Nephron (organoid): ENCODE data around the gene OSBPL3.

ENCODE experiments used
- H3K27ac Mint-ChIP-seq, 3 experiments: 2 replicates each; pipeline ENCODE4 v1.8.0; 2020; ENCODE audit warnings: mixed read lengths in 3 of 3, mild to moderate bottlenecking in 2 of 3, moderate library complexity in 1 of 3
- H3K27me3 Mint-ChIP-seq: 2 replicates; pipeline ENCODE4 v1.8.0; 2021; ENCODE audit warnings: low read depth, mild to moderate bottlenecking, moderate library complexity, mixed read lengths
- H3K36me3 Mint-ChIP-seq: 2 replicates; pipeline ENCODE4 v1.8.0; 2020; ENCODE audit warnings: low read depth, mixed read lengths
- H3K4me1 Mint-ChIP-seq: 2 replicates; pipeline ENCODE4 v1.8.0; 2020; ENCODE audit warnings: mixed read lengths
- H3K4me3 Mint-ChIP-seq, 3 experiments: 2 replicates each; pipeline ENCODE4 v1.8.0; 2020; ENCODE audit warnings: mild to moderate bottlenecking in 3 of 3, mixed read lengths in 3 of 3, moderate library complexity in 2 of 3
- H3K9me3 Mint-ChIP-seq: 2 replicates; pipeline ENCODE4 v1.8.0; 2020; ENCODE audit warnings: mixed read lengths
- TF ChIP-seq, protein P1 (sequence below), 3 experiments: fragments of 200-600 bp; sonication (generic); IDR thresholded peaks; one replicate each; pipeline ENCODE4 v1.5.0; 2021; ENCODE audit warnings: antibody characterized with exemption in 3 of 3; ENCODE audit not compliant: unreplicated experiment in 3 of 3

The OSBPL3 gene

DNA sequence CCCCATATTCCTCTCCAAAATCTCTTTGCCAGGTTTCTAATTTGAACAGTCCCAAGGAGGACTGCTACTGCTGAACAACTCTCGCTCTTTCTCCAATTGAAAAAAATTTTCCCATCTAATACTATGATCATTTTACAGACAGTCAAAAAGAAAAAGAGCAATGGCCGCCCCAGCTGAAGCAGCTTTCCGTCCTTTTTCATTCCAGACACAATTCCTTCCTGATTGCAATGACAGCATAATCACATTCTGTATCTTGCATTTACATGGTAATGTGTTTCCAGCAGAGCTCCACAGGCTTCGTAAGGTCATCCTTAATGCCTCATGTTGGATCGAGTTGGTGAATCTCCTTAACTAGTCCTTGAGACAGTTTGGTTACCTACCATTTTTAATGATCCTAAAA is 177.7 kb downstream of the OSBPL3 start:
- H3K9me3 Mint-ChIP-seq: no peaks in the 10 kb centered on the region
- H3K27me3 Mint-ChIP-seq: no peaks in the 10 kb centered on the region
- H3K4me3 Mint-ChIP-seq: no peak overlapping the region
- peaks cover 7% of the 10 kb centered on the region for H3K36me3 Mint-ChIP-seq
- no peaks in the 10 kb centered on the region for H3K4me1 Mint-ChIP-seq
- TF ChIP-seq, protein P1, sequence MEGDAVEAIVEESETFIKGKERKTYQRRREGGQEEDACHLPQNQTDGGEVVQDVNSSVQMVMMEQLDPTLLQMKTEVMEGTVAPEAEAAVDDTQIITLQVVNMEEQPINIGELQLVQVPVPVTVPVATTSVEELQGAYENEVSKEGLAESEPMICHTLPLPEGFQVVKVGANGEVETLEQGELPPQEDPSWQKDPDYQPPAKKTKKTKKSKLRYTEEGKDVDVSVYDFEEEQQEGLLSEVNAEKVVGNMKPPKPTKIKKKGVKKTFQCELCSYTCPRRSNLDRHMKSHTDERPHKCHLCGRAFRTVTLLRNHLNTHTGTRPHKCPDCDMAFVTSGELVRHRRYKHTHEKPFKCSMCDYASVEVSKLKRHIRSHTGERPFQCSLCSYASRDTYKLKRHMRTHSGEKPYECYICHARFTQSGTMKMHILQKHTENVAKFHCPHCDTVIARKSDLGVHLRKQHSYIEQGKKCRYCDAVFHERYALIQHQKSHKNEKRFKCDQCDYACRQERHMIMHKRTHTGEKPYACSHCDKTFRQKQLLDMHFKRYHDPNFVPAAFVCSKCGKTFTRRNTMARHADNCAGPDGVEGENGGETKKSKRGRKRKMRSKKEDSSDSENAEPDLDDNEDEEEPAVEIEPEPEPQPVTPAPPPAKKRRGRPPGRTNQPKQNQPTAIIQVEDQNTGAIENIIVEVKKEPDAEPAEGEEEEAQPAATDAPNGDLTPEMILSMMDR (IDR thresholded peaks at IDR 0.05; ENCODE audit: unreplicated experiment in 3 of 3): no peak
- no peak overlapping the region for H3K27ac Mint-ChIP-seq

DNA sequence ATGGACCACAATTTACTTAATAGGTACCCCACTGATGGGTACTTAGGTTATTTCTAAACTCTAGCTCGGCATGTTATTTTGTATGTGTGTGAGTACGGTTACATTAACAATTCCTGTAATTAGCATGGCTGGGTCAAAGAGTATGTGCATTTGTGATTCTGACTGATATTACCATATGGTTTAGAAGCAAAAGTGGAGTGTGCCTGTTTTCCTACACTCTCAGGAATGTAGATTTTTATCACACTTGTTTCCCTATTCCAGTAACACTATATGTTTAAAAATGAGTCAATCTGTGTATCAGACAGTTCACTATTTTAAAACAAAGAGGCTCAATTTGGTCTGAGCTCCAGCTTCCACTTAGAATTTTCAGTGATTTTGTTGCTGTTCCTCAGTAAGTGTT is 178.1 kb downstream of the OSBPL3 start:
- Mint-ChIP-seq H3K27me3 (no peaks in the 10 kb centered on the region), H3K9me3 (no peaks in the 10 kb centered on the region), H3K27ac (no peak overlapping the region), H3K36me3 (peaks cover 7% of the 10 kb centered on the region), H3K4me3 (no peak overlapping the region), H3K4me1 (no peaks in the 10 kb centered on the region)
- TF ChIP-seq, protein P1 (IDR thresholded peaks at IDR 0.05; ENCODE audit: unreplicated experiment in 3 of 3): no peak

DNA sequence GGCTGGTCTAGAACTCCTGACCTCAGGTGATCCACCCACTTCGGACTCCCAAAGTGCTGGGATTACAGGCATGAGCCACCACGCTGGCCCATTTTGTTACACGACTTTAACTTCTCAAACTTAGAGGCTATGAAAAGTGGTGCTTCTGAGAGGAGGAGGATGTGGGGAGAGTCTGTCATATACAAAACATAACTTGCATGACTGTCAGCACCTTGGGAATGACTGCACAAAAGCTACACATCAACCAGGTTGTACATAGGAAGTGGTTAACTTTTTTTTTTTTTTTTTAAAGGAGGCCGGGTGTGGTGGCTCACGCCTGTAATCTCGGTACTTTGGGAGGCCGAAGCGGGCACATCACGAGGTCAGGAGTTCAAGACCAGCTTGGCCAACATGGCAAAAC is 179.3 kb downstream of the OSBPL3 start:
- Mint-ChIP-seq H3K9me3 (no peaks in the 10 kb centered on the region), H3K4me1 (no peaks in the 10 kb centered on the region), H3K27me3 (no peaks in the 10 kb centered on the region), H3K4me3 (no peak overlapping the region), H3K36me3 (peaks cover 7% of the 10 kb centered on the region), H3K27ac (no peak overlapping the region)
- TF ChIP-seq, protein P1 (IDR thresholded peaks at IDR 0.05; ENCODE audit: unreplicated experiment in 3 of 3): no peak

DNA sequence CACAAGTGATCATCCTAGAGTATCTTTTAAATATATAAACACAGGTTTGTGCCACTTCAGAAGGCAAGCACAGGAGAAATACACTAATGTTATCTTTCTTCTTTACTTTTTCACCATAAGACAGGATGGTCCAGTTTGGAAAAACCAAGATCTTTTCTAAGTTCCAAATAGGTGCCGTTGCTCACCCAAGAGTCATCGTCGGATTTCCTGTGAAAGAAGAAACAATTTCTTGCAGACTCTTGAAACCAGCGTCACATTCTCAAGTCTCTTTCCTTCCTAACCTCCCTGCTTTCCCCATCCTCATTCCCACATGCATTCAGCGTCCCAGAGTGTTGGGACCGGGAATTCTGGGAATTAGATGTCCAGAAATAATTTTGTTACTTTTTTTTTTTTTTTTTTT is 179.9 kb downstream of the OSBPL3 start:
- H3K4me3 Mint-ChIP-seq: no peak overlapping the region
- TF ChIP-seq, protein P1 (IDR thresholded peaks at IDR 0.05; ENCODE audit: unreplicated experiment in 3 of 3): no peak
- H3K4me1 Mint-ChIP-seq: no peaks in the 10 kb centered on the region
- H3K27me3 Mint-ChIP-seq: no peaks in the 10 kb centered on the region
- no peaks in the 10 kb centered on the region for H3K9me3 Mint-ChIP-seq
- peaks cover 7% of the 10 kb centered on the region for H3K36me3 Mint-ChIP-seq
- H3K27ac Mint-ChIP-seq: no peak overlapping the region

DNA sequence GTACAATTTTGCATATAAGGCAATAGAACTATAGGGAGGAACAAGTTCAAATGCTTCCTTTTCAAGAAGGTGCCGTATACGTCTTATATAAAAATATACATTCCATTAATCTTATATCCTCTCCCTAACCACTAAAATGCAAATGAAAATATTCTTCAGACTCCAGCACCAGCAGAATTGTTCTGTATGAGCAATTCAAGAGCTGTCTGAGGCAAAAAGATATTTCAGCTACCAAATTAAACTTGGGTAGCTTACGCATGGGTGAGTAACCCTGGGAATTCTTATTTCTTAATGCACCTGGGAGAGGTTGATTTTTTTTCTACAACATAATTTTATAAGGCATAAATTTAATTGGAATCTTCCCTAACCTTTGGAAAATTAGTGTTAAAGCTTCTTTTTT is 180.5 kb downstream of the OSBPL3 start:
- Mint-ChIP-seq H3K4me3 (no peak overlapping the region), H3K27me3 (no peaks in the 10 kb centered on the region), H3K36me3 (peaks cover 7% of the 10 kb centered on the region), H3K27ac (no peak overlapping the region), H3K4me1 (no peaks in the 10 kb centered on the region), H3K9me3 (no peaks in the 10 kb centered on the region)
- TF ChIP-seq, protein P1 (IDR thresholded peaks at IDR 0.05; ENCODE audit: unreplicated experiment in 3 of 3): no peak

DNA sequence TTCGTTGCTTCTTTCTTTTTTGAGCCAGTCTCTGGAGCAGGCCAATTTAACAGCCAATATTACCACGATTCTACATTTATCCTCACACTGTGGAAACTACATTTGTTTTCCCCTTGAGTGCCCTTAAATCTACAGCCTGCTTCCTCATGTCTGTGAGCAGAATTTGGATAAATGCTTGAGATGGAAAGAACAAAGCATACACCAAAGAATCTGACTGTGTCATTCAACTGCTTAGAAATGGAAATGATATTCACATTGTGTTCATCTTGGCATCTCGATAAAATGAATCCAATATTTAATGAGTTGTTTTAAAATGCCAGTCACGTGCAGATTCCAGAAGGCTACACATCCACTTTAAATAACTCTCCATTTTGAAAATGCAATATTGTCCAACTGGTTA is 181.7 kb downstream of the OSBPL3 start:
- Mint-ChIP-seq H3K9me3 (no peaks in the 10 kb centered on the region), H3K27ac (no peak overlapping the region), H3K36me3 (peaks cover 7% of the 10 kb centered on the region), H3K4me3 (no peak overlapping the region), H3K27me3 (no peaks in the 10 kb centered on the region), H3K4me1 (no peaks in the 10 kb centered on the region)
- TF ChIP-seq, protein P1 (IDR thresholded peaks at IDR 0.05; ENCODE audit: unreplicated experiment in 3 of 3): no peak
